Fibroblast of peridontal ligament (primary cell): Measurements from ENCODE around the gene LMX1A.
A peak's percentile ranks its signal among the peaks of the same experiment; 100 is the strongest.

Source experiments
- DNase-seq: peaks from one replicate; pipeline ENCODE4 v3.0.0-alpha.2; 2010; ENCODE audit errors: extremely low read depth

LMX1A gene

DNA sequence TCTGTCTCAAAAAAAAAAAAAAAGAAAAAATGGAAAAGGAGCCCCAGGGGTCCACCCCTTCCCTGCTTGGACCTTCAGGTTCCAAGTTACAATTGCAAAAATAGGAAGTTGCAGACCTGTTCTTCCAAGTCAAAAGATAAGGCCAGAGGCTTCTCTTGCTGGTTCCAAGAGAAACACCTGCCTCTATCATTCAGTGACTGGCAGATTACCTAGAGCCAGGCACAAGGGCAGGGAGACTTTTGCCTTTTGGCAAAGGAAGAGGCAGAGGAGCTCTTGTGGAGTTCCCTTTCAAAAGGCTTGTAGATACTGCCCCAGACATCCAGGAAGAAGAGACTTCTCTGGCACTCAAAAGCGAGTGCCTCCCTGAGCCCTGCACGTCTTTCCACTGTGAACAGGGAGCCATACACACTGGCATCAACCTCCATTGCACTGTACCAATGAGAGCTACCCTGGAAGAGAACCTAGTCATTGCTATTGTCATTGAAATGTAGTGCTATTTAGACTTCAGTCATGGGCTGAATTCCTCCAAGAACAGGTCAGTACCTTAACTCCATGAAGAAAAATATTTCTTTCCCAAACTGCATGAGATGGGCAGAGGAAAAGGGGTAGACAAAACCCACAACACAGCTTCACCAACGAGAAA, 91.2 kb downstream of the LMX1A start:
- DNase-seq = no peak

DNA sequence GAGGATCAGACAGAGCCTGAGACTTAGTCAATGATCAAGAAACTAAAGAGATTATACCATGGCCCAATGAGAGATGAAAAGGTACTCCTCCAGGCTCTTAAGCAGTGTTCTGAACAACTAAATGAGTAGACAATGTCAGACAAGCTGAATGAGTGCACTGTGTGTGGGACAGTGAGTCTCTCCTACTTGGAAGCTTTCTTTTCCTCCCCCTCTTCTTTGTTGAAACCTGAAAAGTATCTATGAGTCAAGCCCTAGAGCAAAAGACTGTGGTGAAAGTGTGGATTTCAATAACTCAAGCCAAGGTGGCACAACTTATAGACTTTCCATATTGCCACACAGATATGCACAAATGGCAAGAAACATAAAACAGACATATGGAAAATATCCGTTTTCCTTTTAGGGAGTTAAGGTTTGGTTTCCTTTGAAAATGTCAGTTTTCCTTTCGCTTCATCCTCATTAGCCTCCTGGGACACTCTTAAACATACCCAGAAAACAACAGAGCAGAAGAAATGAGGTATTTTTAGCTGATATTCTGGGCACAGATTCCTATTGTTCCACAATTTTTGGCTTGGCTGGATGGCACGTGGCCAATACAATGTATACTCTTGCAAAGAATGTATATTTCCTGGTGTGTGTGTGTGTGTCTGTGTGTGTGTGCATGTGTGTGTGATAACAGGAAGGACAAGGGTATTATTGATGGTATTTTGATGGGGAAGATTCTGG, 96.6 kb downstream of the LMX1A start:
- no peak for DNase-seq

DNA sequence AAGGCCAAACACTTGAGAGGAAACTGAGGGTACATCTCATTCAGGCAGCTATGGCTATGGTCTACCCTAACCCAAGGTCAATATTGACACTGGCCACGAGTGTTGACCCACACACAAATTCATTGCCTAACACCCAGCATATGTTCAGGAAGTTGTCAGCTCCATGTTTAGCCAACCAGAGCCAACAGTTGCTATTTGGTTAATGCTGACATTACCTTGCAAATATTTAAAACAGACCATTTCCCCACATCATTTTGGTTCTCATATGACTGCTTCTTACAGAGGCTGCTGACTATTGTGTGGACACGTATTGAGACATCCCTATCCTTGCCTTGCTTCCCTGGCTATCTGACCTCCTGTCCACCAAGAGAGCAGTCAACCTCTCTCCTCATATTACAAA, 97.3 kb downstream of the LMX1A start:
- no peak for DNase-seq

DNA sequence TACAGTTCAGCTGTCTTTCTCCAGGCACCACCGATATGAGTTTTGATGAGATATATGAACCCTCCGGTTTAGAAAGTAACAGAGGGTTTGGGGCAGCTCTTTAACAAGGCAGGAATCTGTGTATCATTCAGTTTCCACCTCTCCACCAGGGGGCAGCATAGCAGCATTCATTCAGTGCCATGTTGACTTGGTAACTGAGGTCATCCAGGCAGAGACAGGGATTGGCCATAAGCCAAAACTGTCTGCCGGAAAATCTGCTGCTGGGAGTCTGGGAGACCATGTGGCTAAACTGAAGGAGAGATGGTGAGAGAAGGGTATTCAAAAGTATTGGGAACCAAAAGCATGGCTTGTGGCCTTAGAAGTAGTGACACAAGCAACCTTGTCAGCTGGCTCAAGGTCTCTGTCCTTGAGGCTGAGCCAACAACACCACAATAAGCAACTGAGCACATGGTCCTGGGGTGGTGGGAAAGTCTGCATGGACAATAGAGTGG, 98.5 kb downstream of the LMX1A start:
- peak; percentile 11 for DNase-seq

DNA sequence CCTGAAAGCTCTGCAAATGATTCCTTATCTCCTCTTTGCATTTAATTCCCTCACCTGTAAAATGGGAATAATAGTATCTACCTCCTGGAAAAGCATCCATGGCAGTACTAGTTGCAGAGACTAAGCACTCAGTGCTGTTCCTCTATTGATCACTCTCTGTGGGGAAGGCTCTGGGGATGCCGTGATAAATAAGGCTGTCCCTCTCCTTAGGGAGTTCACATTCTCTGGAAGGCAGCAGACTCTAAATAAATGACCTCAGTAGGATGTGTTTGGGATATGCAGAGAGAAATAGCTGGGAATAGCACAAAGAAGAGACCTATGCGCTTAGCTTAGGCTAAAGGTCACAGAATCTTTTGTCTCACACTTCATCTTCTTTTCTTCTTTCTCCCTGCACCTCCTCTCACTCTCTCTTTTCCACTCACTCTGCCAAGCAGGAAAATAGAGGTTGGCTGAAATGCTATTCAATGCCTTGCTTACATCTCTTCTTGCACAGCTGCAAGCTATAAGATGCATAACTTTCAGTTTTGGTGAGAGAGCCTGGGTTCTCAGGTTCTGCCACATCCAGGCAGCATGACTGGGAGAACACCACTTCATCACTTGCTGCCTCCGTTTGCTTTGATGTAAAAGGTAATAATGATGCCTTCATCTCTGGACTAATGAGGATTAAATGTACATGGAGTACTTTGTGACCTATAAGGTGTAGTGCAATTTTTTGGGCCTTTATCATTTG, 101.5 kb downstream of the LMX1A start:
- no peak for DNase-seq

DNA sequence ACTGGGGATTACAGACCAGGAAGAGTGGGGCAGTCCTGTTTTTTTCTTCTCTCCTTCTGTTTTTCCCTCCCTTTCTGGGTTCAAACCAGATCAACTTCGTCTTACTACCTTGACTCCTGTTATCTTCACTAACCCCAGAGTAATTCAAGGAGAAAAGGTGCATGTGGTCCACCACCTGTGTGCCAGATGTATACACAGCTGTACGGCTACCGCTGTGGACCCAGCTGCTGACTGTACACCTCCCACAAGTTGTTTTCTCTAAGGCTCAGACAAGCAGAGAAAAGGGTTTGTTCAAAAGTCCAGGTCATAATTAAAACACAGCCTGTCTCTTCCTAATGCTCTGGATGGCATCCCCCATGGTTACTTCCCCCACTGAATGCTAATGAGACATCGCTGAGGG, 102.1 kb downstream of the LMX1A start:
- DNase-seq = no peak

DNA sequence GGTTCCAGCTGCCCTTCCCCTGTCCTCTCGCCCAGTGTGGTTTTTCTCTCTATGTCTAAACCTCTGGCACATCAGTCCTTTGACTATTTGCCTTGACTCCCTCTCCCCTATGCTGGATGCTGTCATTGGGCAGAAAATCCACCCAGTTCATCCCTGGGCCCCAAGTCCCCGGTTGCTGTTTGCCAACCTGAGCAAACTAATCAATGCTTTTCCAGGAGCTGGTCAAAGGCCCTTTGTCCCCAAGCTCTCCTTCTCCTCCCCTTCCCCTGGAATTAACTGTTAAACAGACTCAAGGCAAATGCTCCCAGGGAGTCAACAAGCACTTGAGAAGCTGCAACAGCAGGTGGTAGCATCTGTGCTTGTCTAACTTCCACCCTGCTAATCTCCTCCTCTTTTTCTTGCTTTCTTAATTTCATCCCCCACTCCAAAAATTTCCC, 102.7 kb downstream of the LMX1A start:
- no peak for DNase-seq

DNA sequence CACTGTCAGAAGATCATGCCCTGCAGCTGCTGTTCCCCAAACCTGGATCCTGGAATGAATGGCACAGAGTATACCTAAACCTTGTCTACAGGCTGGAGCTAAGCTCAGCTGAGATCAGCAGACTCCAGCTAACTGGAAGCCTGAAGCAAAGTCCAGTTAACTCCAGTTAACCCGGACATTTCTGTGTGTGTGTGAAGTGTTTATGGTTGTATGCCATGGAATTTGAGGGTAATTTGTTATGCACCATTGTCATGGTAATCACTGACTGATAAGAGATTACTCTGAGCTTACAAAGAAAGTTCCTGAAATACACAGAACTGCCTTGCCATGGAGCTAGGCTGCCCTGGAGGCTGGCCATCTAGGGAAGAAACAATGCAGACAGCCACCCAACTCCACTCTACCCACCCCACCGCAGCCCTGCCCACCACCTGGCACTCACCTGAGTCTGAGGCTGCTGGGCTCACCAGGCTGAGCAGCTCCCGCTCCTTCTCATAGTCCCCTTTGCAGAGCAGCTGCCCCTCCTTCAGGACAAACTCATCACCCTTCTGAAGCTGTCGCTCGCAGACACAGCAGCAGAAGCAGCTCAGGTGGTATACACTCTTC, 107.4 kb downstream of the LMX1A start:
- no peak for DNase-seq

DNA sequence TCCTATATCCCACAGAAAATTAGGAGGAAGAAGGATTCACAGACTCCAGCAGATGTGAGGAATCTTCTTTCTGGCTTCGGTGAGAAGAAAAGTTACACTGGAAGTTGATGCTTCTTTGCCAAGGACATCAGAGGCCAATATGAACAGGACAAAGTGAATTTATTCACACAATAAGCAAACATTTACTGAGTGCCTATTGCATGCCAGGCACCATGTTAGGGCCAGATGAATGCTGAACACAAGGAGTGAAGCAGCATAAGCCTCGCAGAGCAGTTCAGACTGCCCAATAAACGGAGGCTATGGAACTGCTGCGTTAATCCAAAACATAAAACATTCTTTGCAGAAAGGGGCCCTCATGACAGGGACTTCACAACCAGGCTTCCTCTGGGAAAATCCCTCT, 114.6 kb downstream of the LMX1A start:
- no peak for DNase-seq

DNA sequence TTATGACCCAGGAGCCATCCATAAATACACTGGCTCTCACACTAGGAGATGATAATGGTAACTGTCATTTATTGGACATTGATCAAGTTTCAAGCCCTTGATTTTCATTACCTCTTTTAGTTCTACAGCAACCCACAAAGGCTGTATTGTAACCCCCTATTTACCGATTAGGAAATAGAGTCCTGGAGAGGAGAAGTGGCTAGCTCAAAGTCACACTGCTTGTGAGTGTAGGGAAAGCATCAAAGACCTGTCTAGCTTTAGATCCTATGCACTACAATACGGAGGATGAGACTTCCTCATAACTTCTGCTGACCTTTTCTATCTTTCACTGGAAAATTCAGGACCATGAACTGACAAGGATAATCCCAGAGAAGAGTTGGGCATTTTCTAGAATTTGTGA, 115.2 kb downstream of the LMX1A start:
- DNase-seq = no peak

DNA sequence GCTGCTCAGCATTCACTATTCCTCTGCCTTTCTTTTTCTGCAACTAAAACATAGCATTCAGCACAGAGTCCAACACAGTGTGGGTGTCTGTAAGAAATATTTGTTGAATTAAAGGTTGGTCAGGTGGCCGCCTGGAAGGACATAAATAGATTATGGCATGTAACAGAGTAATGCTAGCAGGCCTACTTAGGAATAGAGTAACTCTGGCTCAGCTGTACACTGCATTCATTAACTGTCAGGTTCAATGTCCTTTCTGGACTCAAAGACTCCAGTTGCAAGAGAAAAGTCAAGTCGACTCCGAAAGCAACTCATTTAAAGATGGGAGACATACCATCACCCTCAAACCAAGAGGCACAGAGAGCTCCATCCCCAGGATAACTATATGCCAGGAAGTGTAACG, 116.0 kb downstream of the LMX1A start:
- DNase-seq = no peak

DNA sequence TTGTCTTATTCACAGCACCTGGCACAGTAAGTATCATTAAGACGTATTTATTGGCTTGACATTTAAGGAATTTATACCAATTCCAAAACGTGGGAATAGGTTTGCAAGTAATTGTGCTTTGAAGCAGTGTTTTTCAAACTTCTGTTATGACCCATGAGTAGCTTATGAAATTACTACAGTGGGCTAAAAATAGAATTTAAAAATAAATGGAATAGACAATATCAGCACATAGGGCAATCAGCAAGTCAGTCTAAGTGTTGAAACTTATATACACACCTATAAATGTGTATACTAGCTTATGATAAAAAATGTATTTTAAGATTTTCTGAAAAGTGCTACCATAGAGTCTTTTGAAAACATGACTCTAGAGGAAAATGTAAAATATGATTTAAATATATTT, 116.6 kb downstream of the LMX1A start:
- no peak for DNase-seq

DNA sequence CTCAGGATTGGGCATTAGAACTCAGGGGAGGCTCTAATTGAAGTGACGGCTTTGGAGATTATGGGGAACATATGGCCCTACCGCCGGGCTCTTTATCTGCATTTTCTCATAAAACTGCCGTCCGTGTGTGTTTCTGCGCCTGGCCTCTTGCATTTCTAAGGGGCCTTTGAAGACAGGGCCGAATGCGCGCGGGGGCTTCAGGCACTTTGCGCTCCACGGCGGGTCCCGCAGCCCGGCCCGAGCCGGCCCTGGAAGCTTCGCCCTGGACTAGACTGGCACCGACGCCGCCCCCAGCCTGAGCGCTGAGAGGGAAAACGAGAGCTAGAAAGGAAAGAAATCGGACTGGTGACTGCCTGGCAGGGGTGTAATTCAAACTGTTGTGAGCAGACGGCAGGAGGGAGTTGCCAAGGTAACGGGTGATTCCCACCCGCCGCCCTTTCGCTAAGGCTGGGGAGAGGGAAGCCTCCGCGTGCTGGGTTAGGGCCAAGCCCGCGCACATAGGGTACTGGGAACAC, 120.7 kb downstream of the LMX1A start:
- DNase-seq = no peak

DNA sequence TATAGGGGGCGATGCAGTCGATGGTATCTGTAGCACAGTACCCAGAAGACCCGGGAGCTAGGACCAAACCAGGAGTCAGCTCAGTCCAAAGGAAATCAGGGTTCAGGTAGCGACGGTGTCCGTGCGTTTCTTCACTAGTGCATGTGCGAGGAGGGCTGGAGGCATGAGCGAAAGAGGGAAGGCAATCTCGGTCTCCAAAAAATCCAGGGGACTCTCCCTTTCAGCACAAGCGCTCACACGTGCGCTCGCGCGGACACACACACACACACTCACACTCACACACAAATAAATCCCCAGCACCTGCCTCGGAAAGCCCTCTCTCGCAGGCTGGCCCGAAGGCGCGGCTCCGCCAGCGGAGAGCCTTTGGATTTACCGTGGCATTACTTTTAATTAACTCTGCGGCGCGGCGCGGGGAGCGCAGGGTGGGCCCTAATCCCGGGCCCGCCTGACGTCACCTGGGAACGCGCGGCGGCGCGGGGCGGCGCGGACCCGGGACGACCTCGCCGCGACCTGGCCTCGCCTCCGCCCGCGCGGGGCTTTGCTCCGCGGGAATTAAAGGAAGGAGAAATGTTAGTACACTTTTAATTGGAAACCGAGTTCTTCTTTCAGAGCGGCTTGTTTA, 121.2 kb downstream of the LMX1A start:
- no peak for DNase-seq

DNA sequence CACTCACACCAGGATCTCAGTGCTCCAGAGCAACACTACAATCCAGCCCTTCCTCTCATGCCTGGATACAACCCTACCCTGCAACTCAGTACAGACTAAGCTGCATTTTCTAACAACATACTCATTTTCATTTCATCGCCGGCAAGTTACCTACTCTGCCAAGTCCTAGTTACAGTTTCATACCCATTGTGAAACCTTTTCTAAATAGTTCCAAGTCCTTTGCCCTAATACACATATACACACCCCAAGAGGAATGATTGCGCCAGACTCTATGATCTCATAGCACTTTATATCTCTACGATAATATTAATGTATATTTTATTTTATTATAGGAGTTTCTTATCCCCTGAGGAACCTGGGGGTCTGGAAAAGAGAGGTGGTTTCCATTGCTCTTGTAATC, 122.4 kb downstream of the LMX1A start:
- no peak for DNase-seq

DNA sequence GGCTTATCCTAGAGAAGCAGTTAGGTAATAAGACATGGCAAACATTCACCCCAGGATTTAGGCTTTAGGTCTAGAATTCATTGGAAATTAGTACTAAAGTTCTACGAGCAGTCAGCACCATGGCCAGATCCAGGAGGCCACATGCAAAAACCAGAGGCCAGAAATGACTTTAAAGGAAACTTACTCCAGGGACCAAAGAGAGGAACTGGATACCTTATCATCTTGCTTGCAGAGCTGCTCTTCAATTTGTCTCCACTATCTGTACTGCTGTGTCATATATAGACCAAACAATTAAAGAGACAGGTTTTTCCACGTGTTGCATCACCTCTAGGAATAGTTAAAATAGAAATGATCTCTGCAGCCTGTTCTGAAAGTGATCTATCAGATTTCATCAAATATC, 127.8 kb downstream of the LMX1A start:
- no peak for DNase-seq

DNA sequence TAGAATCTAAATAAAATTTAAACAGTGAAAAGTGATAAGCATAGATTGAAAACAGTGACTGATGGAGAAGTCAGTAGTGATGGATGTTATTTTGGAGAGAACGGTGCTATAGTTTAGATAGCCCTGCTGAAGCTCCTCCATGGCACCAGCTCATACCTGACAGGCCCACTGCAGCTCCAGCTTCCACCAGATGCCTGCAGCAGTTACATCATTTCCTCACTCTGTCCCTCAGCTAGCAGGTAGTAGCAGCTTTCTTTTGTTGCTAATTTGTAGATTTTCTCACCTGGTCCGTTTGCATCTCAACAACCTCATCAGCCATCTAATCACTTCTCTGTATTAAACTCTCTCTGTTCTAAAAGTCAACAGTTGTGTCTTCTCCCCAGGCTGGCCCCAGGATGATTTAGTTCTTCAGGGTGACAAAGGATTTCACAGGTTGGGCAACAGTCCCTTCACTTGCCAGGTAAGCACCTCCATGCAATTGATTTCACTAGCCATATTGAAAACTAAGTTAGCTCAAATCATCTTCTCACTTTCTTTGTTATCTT, 128.3 kb downstream of the LMX1A start:
- no peak for DNase-seq

DNA sequence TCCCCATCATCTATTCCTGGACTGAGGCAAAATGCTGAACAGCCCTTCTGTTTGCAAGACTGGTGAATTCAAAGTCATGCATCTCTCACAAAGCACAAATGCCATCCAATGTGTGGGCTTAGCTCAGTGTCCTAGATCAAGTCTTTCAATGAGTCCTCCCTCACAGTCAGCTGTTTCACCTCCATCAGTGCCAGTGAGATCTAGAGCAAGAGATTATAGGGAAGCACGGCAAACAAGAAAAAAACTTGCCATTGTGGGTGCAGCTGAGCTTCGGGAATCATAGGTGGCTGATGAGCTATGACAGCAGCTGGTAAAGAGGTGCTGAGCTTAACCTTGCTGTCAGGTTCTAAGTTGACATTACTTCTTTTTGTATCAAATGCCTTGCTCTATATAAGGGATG, 130.2 kb downstream of the LMX1A start:
- no peak for DNase-seq

DNA sequence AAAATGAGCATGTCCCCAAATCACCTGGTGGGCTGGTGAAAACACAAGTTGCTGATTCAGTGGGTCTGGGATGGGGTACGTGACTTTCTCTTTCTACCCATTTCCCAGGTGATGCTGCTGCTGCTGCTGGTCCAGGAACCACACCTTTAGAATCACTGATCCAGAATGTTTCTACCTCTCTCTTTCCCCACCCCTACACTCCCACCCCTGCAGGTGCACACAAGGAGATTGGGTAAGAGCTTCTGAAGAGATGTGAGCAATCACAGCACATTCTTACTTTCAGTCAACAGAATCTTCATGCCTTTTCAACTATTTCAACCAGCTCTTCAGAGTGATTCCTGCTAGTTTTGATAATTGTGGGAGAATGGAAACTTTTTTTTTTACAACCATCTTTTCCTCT, 130.9 kb downstream of the LMX1A start:
- DNase-seq = no peak

DNA sequence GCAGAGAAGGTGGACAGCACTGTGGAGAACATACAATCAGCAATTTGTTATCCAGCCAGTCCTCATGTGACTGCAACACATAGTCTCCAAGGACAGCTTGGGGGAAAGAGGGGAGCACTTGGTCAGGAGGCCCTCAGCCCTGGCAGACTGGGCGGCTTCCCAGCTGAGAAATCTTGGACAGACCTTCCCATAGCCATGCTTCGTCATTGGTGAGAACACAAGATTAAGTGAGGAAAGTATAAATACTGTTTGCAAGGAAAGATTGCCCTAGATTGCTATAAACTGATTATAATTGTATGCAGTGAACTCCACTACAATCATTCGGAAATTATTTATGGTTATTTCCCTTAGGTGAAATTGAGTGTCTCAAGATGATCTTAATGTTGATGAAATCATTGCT, 131.5 kb downstream of the LMX1A start:
- DNase-seq = no peak

DNA sequence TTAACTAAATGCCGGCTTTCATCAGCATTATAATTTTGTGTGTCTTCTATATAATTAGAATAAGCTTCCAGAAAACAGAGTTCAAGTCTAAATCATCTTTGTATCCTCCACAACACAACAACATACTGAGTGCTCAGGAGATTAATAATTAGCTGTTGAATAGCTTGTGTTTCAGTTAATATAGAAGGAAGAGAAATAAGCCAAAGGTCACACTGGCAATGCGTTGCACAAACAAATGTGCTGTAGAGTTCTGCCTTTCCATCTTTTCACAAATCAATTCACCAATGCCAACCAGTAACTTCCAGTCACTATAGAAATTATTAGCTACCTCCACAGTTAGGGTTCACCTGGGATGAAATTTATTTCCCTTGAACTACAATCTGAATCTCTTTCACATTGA, 132.0 kb downstream of the LMX1A start:
- no peak for DNase-seq

DNA sequence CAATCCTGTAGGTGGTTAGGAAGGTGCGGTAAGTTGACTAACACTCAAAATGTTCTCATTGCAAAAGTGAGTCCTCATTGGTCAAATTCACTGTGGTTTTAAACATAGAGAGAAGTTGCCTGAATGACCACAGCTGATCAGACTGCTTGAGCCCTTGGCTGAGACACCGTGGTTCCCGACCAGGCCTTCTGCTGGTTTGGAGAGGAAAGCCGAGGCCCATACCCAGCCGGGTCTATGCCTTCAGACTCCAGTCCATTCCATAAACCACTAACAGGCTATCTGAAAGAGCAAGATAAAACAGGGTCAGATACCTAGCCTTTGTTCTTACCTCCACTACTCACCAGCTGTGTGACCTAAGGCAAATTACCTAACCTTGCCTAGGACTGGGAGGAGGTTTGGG, 133.9 kb downstream of the LMX1A start:
- no peak for DNase-seq
